Measurements from ENCODE around the gene SLC52A3. TPM values are rescaled to one million over a fixed set of nuclear protein-coding genes. Genes with fewer than 3 reads are reported as not detected.

Gene SLC52A3
- total and polyA plus RNA-seq, 2 of the 13 experiments (the other 11 are each of a cell fraction or from before 2014, with no cell fraction given), result 0.03 TPM; not detected in 1

GRCh38 chr20:787825-788224, 19.5 kb upstream of the SLC52A3 start:
- no peaks in the 10 kb centered on the region for H3K4me1 ChIP-seq (ENCODE audit: insufficient read depth, low read length)
- H3K27ac ChIP-seq (ENCODE audit: extremely low read length, insufficient read depth, low read length), result no peak overlapping the region
- no peak overlapping the region for H3K9ac ChIP-seq (ENCODE audit: insufficient read depth, low read depth, low read length)
- in situ Hi-C loops (cut with HindIII; ENCODE audit: extremely low pct_ligation_motif_present, low pct_unique_long_range_greater_than_20kb), result no loop called here
- no peak for ATAC-seq
- FAIRE-seq, result no peak
- no peaks in the 10 kb centered on the region for H4K20me1 ChIP-seq (ENCODE audit: insufficient read depth, low read length)
- no TSS peak for BruUV-seq (replicated peaks)
- POLR2A ChIA-PET, result no interaction called here
- intact Hi-C loops (cut with micrococcal nuclease; ENCODE audit: unreplicated experiment), result no loop called here
- no peaks in the 10 kb centered on the region for H3K79me2 ChIP-seq (ENCODE audit: insufficient read depth, low read length)
- no peak for DNase-seq (ENCODE audit: low spot score)
- H3K36me3 ChIP-seq (replicated peaks in 1 of 2; ENCODE audit: control insufficient read depth in 1 of 2, insufficient read depth in 2 of 2, low read length in 2 of 2), result no peaks in the 10 kb centered on the region
- H3K9me3 ChIP-seq (ENCODE audit: low read length), result peaks cover 14% of the 10 kb centered on the region; the same call in 1 of the 2 replicates
- H3K4me2 ChIP-seq (ENCODE audit: low read depth, low read length), result no peak overlapping the region
- CTCF ChIA-PET (ENCODE audit: low intra/inter-chr PET ratio, low total read pairs), result no interaction called here
- H3K4me3 ChIP-seq (replicated peaks in 1 of 3; ENCODE audit: insufficient read depth in 1 of 3, low read depth in 2 of 3, low read length in 3 of 3), result no peak overlapping the region
- no peak overlapping the region for H2AFZ ChIP-seq (ENCODE audit: low read length)
- TF ChIP-seq ZNF615 (CRISPR knock-in tag; IDR thresholded peaks at IDR 0.05; ENCODE audit: borderline replicate concordance), result no peak
- no peak for TF ChIP-seq ZNF567 (CRISPR knock-in tag; IDR thresholded peaks at IDR 0.05; ENCODE audit: borderline replicate concordance)
- TF ChIP-seq ATF1 (CRISPR knock-in tag; IDR thresholded peaks at IDR 0.05), result no peak
- no peak for TF ChIP-seq ZNF609 (CRISPR knock-in tag; IDR thresholded peaks at IDR 0.05; ENCODE audit: borderline replicate concordance)
- TF ChIP-seq PBX2 (CRISPR knock-in tag; IDR thresholded peaks at IDR 0.05), result no peak
- no peak for TF ChIP-seq MYC (CRISPR knock-in tag; IDR thresholded peaks at IDR 0.05; ENCODE audit: borderline replicate concordance)
- no peak for TF ChIP-seq DRAP1 (CRISPR knock-in tag; IDR thresholded peaks at IDR 0.05)
- TF ChIP-seq FIP1L1 (IDR thresholded peaks at IDR 0.05; ENCODE audit: borderline replicate concordance, insufficient read depth, low read depth, low read length), result no peak
- no peak for TF ChIP-seq HOXA3 (CRISPR knock-in tag; IDR thresholded peaks at IDR 0.05)
- TF ChIP-seq SALL1 (CRISPR knock-in tag; IDR thresholded peaks at IDR 0.05), result no peak
- TF ChIP-seq PAXIP1 (CRISPR knock-in tag; conservative IDR thresholded peaks at IDR 0.05), result no peak
- TF ChIP-seq ZNF546 (CRISPR knock-in tag; conservative IDR thresholded peaks at IDR 0.05), result no peak
- no peak for TF ChIP-seq ARNT2 (CRISPR knock-in tag; IDR thresholded peaks at IDR 0.05; ENCODE audit: low read depth)
- peaks cover 0 to 33% of the 10 kb centered on the region in 2 experiments; a peak in 3 of 5 replicates for H3K27me3 ChIP-seq (ENCODE audit: control insufficient read depth in 1 of 2, insufficient read depth in 2 of 2, low read length in 2 of 2)
- 0% methylated on average over 1 of the region's 1 CpG for WGBS (ENCODE audit: low lambda C conversion rate)
